ENCODE measurements around the gene HS3ST6. TPM values are rescaled to one million over a fixed set of nuclear protein-coding genes. Genes with fewer than 3 reads are reported as not detected.
A peak's percentile ranks its signal among the peaks of the same experiment; 100 is the strongest.

HS3ST6 gene
- total and polyA plus RNA-seq, 2 of the 13 experiments (the other 11 are each of a cell fraction or from before 2014, with no cell fraction given) = not detected

- TF ChIP-seq, protein P1, sequence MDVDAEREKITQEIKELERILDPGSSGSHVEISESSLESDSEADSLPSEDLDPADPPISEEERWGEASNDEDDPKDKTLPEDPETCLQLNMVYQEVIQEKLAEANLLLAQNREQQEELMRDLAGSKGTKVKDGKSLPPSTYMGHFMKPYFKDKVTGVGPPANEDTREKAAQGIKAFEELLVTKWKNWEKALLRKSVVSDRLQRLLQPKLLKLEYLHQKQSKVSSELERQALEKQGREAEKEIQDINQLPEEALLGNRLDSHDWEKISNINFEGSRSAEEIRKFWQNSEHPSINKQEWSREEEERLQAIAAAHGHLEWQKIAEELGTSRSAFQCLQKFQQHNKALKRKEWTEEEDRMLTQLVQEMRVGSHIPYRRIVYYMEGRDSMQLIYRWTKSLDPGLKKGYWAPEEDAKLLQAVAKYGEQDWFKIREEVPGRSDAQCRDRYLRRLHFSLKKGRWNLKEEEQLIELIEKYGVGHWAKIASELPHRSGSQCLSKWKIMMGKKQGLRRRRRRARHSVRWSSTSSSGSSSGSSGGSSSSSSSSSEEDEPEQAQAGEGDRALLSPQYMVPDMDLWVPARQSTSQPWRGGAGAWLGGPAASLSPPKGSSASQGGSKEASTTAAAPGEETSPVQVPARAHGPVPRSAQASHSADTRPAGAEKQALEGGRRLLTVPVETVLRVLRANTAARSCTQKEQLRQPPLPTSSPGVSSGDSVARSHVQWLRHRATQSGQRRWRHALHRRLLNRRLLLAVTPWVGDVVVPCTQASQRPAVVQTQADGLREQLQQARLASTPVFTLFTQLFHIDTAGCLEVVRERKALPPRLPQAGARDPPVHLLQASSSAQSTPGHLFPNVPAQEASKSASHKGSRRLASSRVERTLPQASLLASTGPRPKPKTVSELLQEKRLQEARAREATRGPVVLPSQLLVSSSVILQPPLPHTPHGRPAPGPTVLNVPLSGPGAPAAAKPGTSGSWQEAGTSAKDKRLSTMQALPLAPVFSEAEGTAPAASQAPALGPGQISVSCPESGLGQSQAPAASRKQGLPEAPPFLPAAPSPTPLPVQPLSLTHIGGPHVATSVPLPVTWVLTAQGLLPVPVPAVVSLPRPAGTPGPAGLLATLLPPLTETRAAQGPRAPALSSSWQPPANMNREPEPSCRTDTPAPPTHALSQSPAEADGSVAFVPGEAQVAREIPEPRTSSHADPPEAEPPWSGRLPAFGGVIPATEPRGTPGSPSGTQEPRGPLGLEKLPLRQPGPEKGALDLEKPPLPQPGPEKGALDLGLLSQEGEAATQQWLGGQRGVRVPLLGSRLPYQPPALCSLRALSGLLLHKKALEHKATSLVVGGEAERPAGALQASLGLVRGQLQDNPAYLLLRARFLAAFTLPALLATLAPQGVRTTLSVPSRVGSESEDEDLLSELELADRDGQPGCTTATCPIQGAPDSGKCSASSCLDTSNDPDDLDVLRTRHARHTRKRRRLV (CRISPR knock-in tag; IDR thresholded peaks at IDR 0.05) = peak; percentile 33; the same call in 1 of the 2 replicates
- TF ChIP-seq ZNF33B (CRISPR knock-in tag; IDR thresholded peaks at IDR 0.05) = 0 out of 2 replicates have a peak, but pooled peaks have one; percentile 59
- no peak for TF ChIP-seq GMEB2 (CRISPR knock-in tag; IDR thresholded peaks at IDR 0.05; ENCODE audit: low read depth)
- TF ChIP-seq RFX1 (IDR thresholded peaks at IDR 0.05) = no peak
- no peak; the same call in 1 of the 2 replicates for TF ChIP-seq ZNF460 (CRISPR knock-in tag; IDR thresholded peaks at IDR 0.05; ENCODE audit: borderline replicate concordance)
- TF ChIP-seq ZNF747 (CRISPR knock-in tag; IDR thresholded peaks at IDR 0.05; ENCODE audit: borderline replicate concordance) = no peak
- TF ChIP-seq ZIK1 (CRISPR knock-in tag; IDR thresholded peaks at IDR 0.05; ENCODE audit: borderline replicate concordance, low read depth) = peak; percentile 49; the same call in 1 of the 2 replicates
- TF ChIP-seq FOXP4 (CRISPR knock-in tag; IDR thresholded peaks at IDR 0.05) = peak; percentile 36; the same call in 1 of the 2 replicates
- no peak for TF ChIP-seq MTA3 (CRISPR knock-in tag; IDR thresholded peaks at IDR 0.05)
- TF ChIP-seq MED13 (CRISPR knock-in tag; IDR thresholded peaks at IDR 0.05) = no peak
- TF ChIP-seq, protein P2, sequence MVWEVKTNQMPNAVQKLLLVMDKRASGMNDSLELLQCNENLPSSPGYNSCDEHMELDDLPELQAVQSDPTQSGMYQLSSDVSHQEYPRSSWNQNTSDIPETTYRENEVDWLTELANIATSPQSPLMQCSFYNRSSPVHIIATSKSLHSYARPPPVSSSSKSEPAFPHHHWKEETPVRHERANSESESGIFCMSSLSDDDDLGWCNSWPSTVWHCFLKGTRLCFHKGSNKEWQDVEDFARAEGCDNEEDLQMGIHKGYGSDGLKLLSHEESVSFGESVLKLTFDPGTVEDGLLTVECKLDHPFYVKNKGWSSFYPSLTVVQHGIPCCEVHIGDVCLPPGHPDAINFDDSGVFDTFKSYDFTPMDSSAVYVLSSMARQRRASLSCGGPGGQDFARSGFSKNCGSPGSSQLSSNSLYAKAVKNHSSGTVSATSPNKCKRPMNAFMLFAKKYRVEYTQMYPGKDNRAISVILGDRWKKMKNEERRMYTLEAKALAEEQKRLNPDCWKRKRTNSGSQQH (CRISPR knock-in tag; IDR thresholded peaks at IDR 0.05; ENCODE audit: low read depth) = 0 out of 2 replicates have a peak, but pooled peaks have one; percentile 36
- no peak; the same call in 1 of the 2 replicates for TF ChIP-seq NAIF1 (CRISPR knock-in tag; IDR thresholded peaks at IDR 0.05; ENCODE audit: borderline replicate concordance)
- TF ChIP-seq ZNF431 (CRISPR knock-in tag; IDR thresholded peaks at IDR 0.05; ENCODE audit: borderline replicate concordance, low read depth) = no peak
- no peak for TF ChIP-seq SETDB1 (CRISPR knock-in tag; IDR thresholded peaks at IDR 0.05; ENCODE audit: borderline replicate concordance)
- TF ChIP-seq KDM3A (CRISPR knock-in tag; IDR thresholded peaks at IDR 0.05; ENCODE audit: low read depth) = 0 out of 2 replicates have a peak, but pooled peaks have one; percentile 21
- peak; percentile 47; the same call in 1 of the 2 replicates for TF ChIP-seq FOSL2 (CRISPR knock-in tag; IDR thresholded peaks at IDR 0.05)
- TF ChIP-seq ZNF607 (CRISPR knock-in tag; IDR thresholded peaks at IDR 0.05; ENCODE audit: borderline replicate concordance) = peak; percentile 73
- peak; percentile 18; the same call in 1 of the 2 replicates for TF ChIP-seq FOXC1 (CRISPR knock-in tag; IDR thresholded peaks at IDR 0.05; ENCODE audit: borderline replicate concordance)
Measured at GRCh38 chr16:1964506-1965395, 46.5 kb upstream of the HS3ST6 start, which contains the start of gene RPS2 (continued).
